GM12878 (cell line): Measurements from ENCODE around the gene KIFC1. TPM values are rescaled to one million over a fixed set of nuclear protein-coding genes. Genes with fewer than 3 reads are reported as not detected.

Source experiments
- ATAC-seq: fragments of 200-7000 bp; cut with Tn5 transposase; 3 replicates; pipeline ENCODE4 v1.9.1; 2020; ENCODE audit warnings: mild to moderate bottlenecking, moderate library complexity
- BruUV-seq: library from RNA; stranded (reverse); fragments of 400-500 nt; replicated peaks from 2 replicates; lab custom pipeline; 2021; lab: Mats Ljungman, UMichigan
- CTCF ChIA-PET: fragments of 300-600 bp; sonication (Branson Sonifier 250); formaldehyde crosslinking; extraction: SDS; loops from one replicate; lab custom pipeline; 2021; ENCODE audit warnings: inconsistent platforms; lab: Yijun Ruan, JAX
- POLR2A ChIA-PET: fragments of 350-600 bp; formaldehyde crosslinking; extraction: SDS; loops from one replicate; lab custom pipeline; 2021; ENCODE audit warnings: inconsistent platforms; lab: Charles Lee
- RAD21 ChIA-PET: fragments of 300-600 bp; sonication (Branson Sonifier 250); formaldehyde crosslinking; loops from one replicate; lab custom pipeline; 2023; ENCODE audit warnings: antibody characterized with exemption; ENCODE audit not compliant: unreplicated experiment; lab: Charles Lee
- SMC1A ChIA-PET: fragments of 300-600 bp; sonication (Branson Sonifier 250); formaldehyde crosslinking; loops from one replicate; lab custom pipeline; 2023; ENCODE audit not compliant: unreplicated experiment, uncharacterized antibody; lab: Charles Lee
- DNase-seq: peaks from one replicate; pipeline ENCODE4 v3.0.0-alpha.2; 2011; ENCODE audit warnings: low read depth, low spot score
- FAIRE-seq: peaks from 3 replicates; lab custom pipeline; 2011; peaks lifted over from hg19 to GRCh38; lab: Jason Lieb, UNC
- H2AFZ ChIP-seq: 2 replicates; pipeline ENCODE4 v1.6.0; 2011; ENCODE audit warnings: low read depth, low read length, control low read depth; ENCODE audit not compliant: control insufficient read depth
- H3K27ac ChIP-seq: 2 replicates; pipeline ENCODE4 v1.5.1; 2011; ENCODE audit warnings: control low read depth; ENCODE audit not compliant: control insufficient read depth, insufficient read depth
- H3K27me3 ChIP-seq, 2 experiments: replicated peaks in 1 of 2; 2 replicates each; pipeline versions ENCODE4 v1.6.0 to v1.6.1; 2011; ENCODE audit warnings: low read length in 1 of 2; ENCODE audit not compliant: control insufficient read depth in 2 of 2, insufficient read depth in 2 of 2
- H3K36me3 ChIP-seq, 2 experiments: 2 replicates each; pipeline ENCODE4 v1.5.1; 2011; ENCODE audit warnings: low read length in 1 of 2; ENCODE audit not compliant: control insufficient read depth in 2 of 2, insufficient read depth in 2 of 2
- H3K4me1 ChIP-seq: 2 replicates; pipeline ENCODE4 v1.6.1; 2011; ENCODE audit warnings: mild to moderate bottlenecking, low read length, moderate library complexity, mixed read lengths; ENCODE audit not compliant: control insufficient read depth, insufficient read depth
- H3K4me2 ChIP-seq: 2 replicates; pipeline ENCODE4 v1.6.0; 2011; ENCODE audit warnings: control low read depth; ENCODE audit not compliant: control insufficient read depth, insufficient read depth
- H3K4me3 ChIP-seq: fragments of 200-600 bp; sonication (generic); 2 replicates; pipeline ENCODE4 v1.5.1; 2016
- H3K79me2 ChIP-seq: 2 replicates; pipeline ENCODE4 v1.6.0; 2011; ENCODE audit warnings: low read length; ENCODE audit not compliant: control insufficient read depth, insufficient read depth
- H3K9ac ChIP-seq: 2 replicates; pipeline ENCODE4 v1.8.0; 2011; ENCODE audit warnings: low read length, control low read depth, mixed read lengths; ENCODE audit not compliant: control insufficient read depth, insufficient read depth
- H3K9me3 ChIP-seq: replicated peaks from 3 replicates; pipeline ENCODE4 v1.5.1; 2011; ENCODE audit warnings: mild to moderate bottlenecking, low read length; ENCODE audit not compliant: control insufficient read depth, insufficient read depth
- H4K20me1 ChIP-seq: 2 replicates; pipeline ENCODE4 v1.6.0; 2011; ENCODE audit not compliant: control insufficient read depth, insufficient read depth
- BCL11A ChIP-seq: IDR thresholded peaks from 2 replicates; pipeline ENCODE4 v1.6.1; 2011; ENCODE audit warnings: low read depth, low read length
- CHD2 ChIP-seq: IDR thresholded peaks from 2 replicates; pipeline ENCODE4 v1.6.1; 2011; ENCODE audit warnings: low read depth, low read length, improper control_type of control experiment, borderline replicate concordance
- ELK1 ChIP-seq: IDR thresholded peaks from 2 replicates; pipeline ENCODE4 v1.6.1; 2012; ENCODE audit warnings: low read depth, low read length, improper control_type of control experiment
- EP300 ChIP-seq, 2 experiments: fragments of 150-350 bp in 1 of 2; IDR thresholded peaks; 2 replicates each; pipeline ENCODE4 v1.6.1; 2011 to 2012; ENCODE audit warnings: low read depth in 2 of 2, low read length in 2 of 2, borderline replicate concordance in 1 of 2, improper control_type of control experiment in 1 of 2, inconsistent platforms in 1 of 2; ENCODE audit not compliant: control insufficient read depth in 1 of 2
- EZH2 ChIP-seq: IDR thresholded peaks from 2 replicates; pipeline ENCODE4 v1.6.1; 2012; ENCODE audit warnings: low read depth, mild to moderate bottlenecking, control low read depth, inconsistent platforms, low read length, borderline replicate concordance; ENCODE audit not compliant: control insufficient read depth
- MEF2A ChIP-seq: IDR thresholded peaks from 2 replicates; pipeline ENCODE4 v1.6.1; 2011; ENCODE audit warnings: low read depth, mild to moderate bottlenecking, low read length, moderate library complexity; ENCODE audit not compliant: insufficient read depth
- NBN ChIP-seq: fragments of 450-650 bp; IDR thresholded peaks from 2 replicates; pipeline ENCODE4 v1.6.1; 2016
- POLR2AphosphoS2 ChIP-seq: IDR thresholded peaks from 2 replicates; pipeline ENCODE4 v1.6.1; 2011; ENCODE audit warnings: low read depth, mild to moderate bottlenecking, low read length, improper control_type of control experiment, moderate library complexity
- TCF3 ChIP-seq: IDR thresholded peaks from 2 replicates; pipeline ENCODE4 v1.6.1; 2012; ENCODE audit warnings: low read depth, mild to moderate bottlenecking, low read length, borderline replicate concordance; ENCODE audit not compliant: insufficient read depth
- ZNF207 ChIP-seq: fragments of 450-650 bp; IDR thresholded peaks from 2 replicates; pipeline ENCODE4 v1.6.1; 2014; ENCODE audit warnings: antibody characterized with exemption, mild to moderate bottlenecking, borderline replicate concordance
- ZNF384 ChIP-seq: IDR thresholded peaks from 2 replicates; pipeline ENCODE4 v1.6.1; 2012; ENCODE audit warnings: low read depth, mild to moderate bottlenecking, low read length, improper control_type of control experiment, borderline replicate concordance
- ZNF592 ChIP-seq: fragments of 450-650 bp; IDR thresholded peaks from 2 replicates; pipeline ENCODE4 v1.6.1; 2017; ENCODE audit warnings: mild to moderate bottlenecking, moderate library complexity
- WGBS: methylation state at CpG from one replicate; pipeline ENCODE4 v1.1.6; 2016; ENCODE audit warnings: low lambda C conversion rate; ENCODE audit not compliant: insufficient replicate concordance, insufficient coverage; ENCODE audit errors: missing lambda C conversion rate; 5-methylcytosine and 5-hydroxymethylcytosine counted together
- in situ Hi-C: fragments of 300-500 bp; cut with MboI; formaldehyde crosslinking; loops from 9 replicates; pipeline ENCODE4 v1.14.3; 2018; ENCODE audit warnings: mixed read lengths
- intact Hi-C: fragments of 100-400 bp; cut with micrococcal nuclease; formaldehyde crosslinking; loops from one replicate; pipeline ENCODE4 v1.14.2; 2022; ENCODE audit not compliant: unreplicated experiment
- polyA plus RNA-seq, 11 experiments: library from polyadenylated mRNA; depleted of rRNA in 4 of 11; unstranded in 6 of 11; stranded (reverse) in 5 of 11; fragments of >200 nt; fragmentation: Nextera tagmentation in 4 of 11; fragmentation: Illumina TruSeq in 1 of 11; extraction: Ambion mirVana in 4 of 11; extraction: Trizol in 1 of 11; gene quantifications; 1 replicate in 1 of 11; 2 replicates in 10 of 11; pipeline versions ENCODE4 v1.2.1 to v1.2.3, GENCODE V29; 2011 to 2016; ENCODE audit warnings: inconsistent platforms in 2 of 11, missing spikeins in 2 of 11, low read depth in 1 of 11
- total RNA-seq, 4 experiments: library from RNA; depleted of rRNA in 3 of 4; stranded (reverse); fragments of >200 nt in 3 of 4; fragmentation: Illumina TruSeq in 1 of 4; extraction: Trizol in 1 of 4; gene quantifications; 2 replicates each; pipeline versions ENCODE4 v1.2.1 to v1.2.3, GENCODE V29; 2013 to 2021
- TF ChIP-seq, protein P1 (sequence below): IDR thresholded peaks from 2 replicates; pipeline ENCODE4 v1.6.1; 2012; ENCODE audit warnings: low read depth, low read length, improper control_type of control experiment
- TF ChIP-seq, protein P2 (sequence below): IDR thresholded peaks from 2 replicates; pipeline ENCODE4 v1.6.1; 2011; ENCODE audit warnings: borderline replicate concordance, low read depth, mild to moderate bottlenecking, moderate library complexity, mixed read lengths, low read length; ENCODE audit not compliant: insufficient read depth; ENCODE audit errors: extremely low read length

KIFC1 gene
- total and polyA plus RNA-seq, 10 of the 15 experiments (the other 5 are each of a cell fraction or from before 2014, with no cell fraction given) = 1.8 to 87.4 (median 54.4) TPM

DNA sequence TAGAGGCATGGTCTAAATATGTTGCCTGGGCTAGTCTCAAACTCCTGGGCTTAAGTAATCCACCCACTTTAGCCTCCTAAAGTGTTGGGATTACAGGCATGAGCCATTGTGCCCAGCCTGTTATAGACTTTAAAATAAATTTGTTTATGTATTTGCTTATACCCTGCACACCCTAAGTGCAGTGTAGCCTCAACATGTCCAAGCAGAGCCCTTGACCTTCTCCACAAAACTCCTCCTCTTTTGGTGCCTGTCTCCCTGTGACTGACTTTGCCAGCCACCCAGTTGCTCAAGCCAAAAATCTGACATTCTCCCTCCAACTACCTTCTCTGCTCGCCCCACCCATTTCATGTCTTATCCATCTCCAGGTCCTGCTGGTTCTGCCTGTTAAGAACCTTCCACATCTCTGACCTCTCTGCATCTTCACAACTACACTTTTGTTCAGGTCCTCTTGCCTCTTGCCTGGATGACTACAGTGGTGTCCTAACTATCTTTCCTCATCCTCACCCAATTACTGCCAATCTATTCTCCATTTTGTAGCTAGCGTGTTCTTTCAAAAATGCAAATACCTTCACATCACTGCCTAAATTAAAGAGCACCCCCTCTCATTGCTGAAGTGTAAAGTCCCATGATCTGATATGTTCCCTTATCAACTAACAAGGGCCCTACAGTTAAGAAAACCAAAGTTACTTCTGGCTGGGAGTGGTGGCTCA, 11.2 kb upstream of the KIFC1 start:
- DNase-seq (no peak), ATAC-seq (no peak), FAIRE-seq (no peak)
- no peak overlapping the region for H3K4me2 ChIP-seq
- POLR2A ChIA-PET = interaction anchor here (0.7 kb wide), 1 partner anchor 186 kb away, joined by 4 read pairs; no protein-coding TSS in a partner anchor
- TF ChIP-seq ZNF592 = no peak
- TF ChIP-seq CHD2 = no peak
- TF ChIP-seq, protein P1, sequence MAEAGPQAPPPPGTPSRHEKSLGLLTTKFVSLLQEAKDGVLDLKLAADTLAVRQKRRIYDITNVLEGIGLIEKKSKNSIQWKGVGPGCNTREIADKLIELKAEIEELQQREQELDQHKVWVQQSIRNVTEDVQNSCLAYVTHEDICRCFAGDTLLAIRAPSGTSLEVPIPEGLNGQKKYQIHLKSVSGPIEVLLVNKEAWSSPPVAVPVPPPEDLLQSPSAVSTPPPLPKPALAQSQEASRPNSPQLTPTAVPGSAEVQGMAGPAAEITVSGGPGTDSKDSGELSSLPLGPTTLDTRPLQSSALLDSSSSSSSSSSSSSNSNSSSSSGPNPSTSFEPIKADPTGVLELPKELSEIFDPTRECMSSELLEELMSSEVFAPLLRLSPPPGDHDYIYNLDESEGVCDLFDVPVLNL = no peak
- TF ChIP-seq EZH2 = no peak
- TF ChIP-seq EP300 (IDR thresholded peaks at IDR 0.05; ENCODE audit: borderline replicate concordance in 1 of 2, control insufficient read depth in 1 of 2, low read depth in 2 of 2, low read length in 2 of 2) = no peak
- no peak for TF ChIP-seq ELK1
- no peak for TF ChIP-seq NBN
- no peak for TF ChIP-seq BCL11A
- no peak for TF ChIP-seq ZNF384
- TF ChIP-seq, protein P2, sequence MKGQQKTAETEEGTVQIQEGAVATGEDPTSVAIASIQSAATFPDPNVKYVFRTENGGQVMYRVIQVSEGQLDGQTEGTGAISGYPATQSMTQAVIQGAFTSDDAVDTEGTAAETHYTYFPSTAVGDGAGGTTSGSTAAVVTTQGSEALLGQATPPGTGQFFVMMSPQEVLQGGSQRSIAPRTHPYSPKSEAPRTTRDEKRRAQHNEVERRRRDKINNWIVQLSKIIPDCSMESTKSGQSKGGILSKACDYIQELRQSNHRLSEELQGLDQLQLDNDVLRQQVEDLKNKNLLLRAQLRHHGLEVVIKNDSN = no peak
- no peak for TF ChIP-seq ZNF207
- no peak for TF ChIP-seq POLR2AphosphoS2
- TF ChIP-seq TCF3 = no peak
- no peak for TF ChIP-seq MEF2A
- H3K4me3 ChIP-seq = no peak overlapping the region
- no peaks in the 10 kb centered on the region for H4K20me1 ChIP-seq
- SMC1A ChIA-PET = interaction anchor here (0.8 kb wide), 1 partner anchor 46 kb away, joined by 3 read pairs; no protein-coding TSS in a partner anchor
- H3K27me3 ChIP-seq = no peaks in the 10 kb centered on the region
- 23% methylated on average over 2 of the region's 2 CpGs for WGBS
- no peaks in the 10 kb centered on the region for H3K9me3 ChIP-seq
- RAD21 ChIA-PET = no interaction called here
- H3K9ac ChIP-seq = no peak overlapping the region
- in situ Hi-C loops (no loop called here), intact Hi-C loops (no loop called here)
- CTCF ChIA-PET = no interaction called here
- H3K4me1 ChIP-seq = no peaks in the 10 kb centered on the region
- H3K27ac ChIP-seq = no peak overlapping the region
- H2AFZ ChIP-seq = no peak overlapping the region; the same call in 1 of the 2 replicates
- no TSS peak for BruUV-seq
- H3K79me2 ChIP-seq = no peaks in the 10 kb centered on the region
- no peaks in the 10 kb centered on the region for H3K36me3 ChIP-seq
